Neuronal stem cell (in vitro differentiated cells): Measurements from ENCODE around the gene MYH6.
"Not testable (repeated sequence)": the region's sequence is repeated elsewhere in the genome, so short reads cannot be mapped to it uniquely, and the experiment has no call there.

Source experiments
- DNase-seq: peaks from one replicate; pipeline ENCODE4 v3.0.0-alpha.2; 2013; ENCODE audit warnings: low spot score
- H2AFZ ChIP-seq: one replicate; pipeline ENCODE4 v1.6.1; 2013; ENCODE audit warnings: mild to moderate bottlenecking, low read length, inconsistent platforms
- H2AK5ac ChIP-seq: 2 replicates; pipeline ENCODE4 v1.6.1; 2013; ENCODE audit warnings: low read depth, mild to moderate bottlenecking, inconsistent platforms, low read length, moderate library complexity, mixed read lengths
- H2BK120ac ChIP-seq: 2 replicates; pipeline ENCODE4 v1.6.1; 2013; ENCODE audit warnings: low read depth, mild to moderate bottlenecking, inconsistent platforms, low read length, moderate library complexity, mixed read lengths
- H2BK12ac ChIP-seq: one replicate; pipeline ENCODE4 v1.6.1; 2013; ENCODE audit warnings: low read length, inconsistent platforms
- H2BK15ac ChIP-seq: 2 replicates; pipeline ENCODE4 v1.6.1; 2013; ENCODE audit warnings: mild to moderate bottlenecking, low read length, inconsistent platforms, mixed read lengths
- H2BK5ac ChIP-seq: one replicate; pipeline ENCODE4 v1.6.1; 2013; ENCODE audit warnings: inconsistent platforms, mild to moderate bottlenecking, low read length, moderate library complexity
- H3K14ac ChIP-seq: one replicate; pipeline ENCODE4 v1.6.1; 2013; ENCODE audit warnings: low read length, inconsistent platforms
- H3K18ac ChIP-seq: 2 replicates; pipeline ENCODE4 v1.6.1; 2013; ENCODE audit warnings: low read length, inconsistent platforms
- H3K23ac ChIP-seq: 2 replicates; pipeline ENCODE4 v1.6.1; 2013; ENCODE audit warnings: low read depth, mild to moderate bottlenecking, mixed read lengths, low read length, inconsistent platforms; ENCODE audit not compliant: poor library complexity
- H3K27ac ChIP-seq: replicated peaks from 3 replicates; pipeline ENCODE4 v1.5.1; 2013; ENCODE audit warnings: low read length, inconsistent platforms
- H3K27me3 ChIP-seq, 3 experiments: 2 replicates each; pipeline ENCODE4 v1.6.1; 2013; ENCODE audit warnings: low read length in 3 of 3, mild to moderate bottlenecking in 2 of 3, inconsistent platforms in 1 of 3, low read depth in 1 of 3, mixed read lengths in 1 of 3, moderate library complexity in 1 of 3; ENCODE audit not compliant: control insufficient read depth in 3 of 3, insufficient read depth in 3 of 3
- H3K36me3 ChIP-seq, 2 donors: replicated peaks in 1 of 2; 2 replicates each; pipeline ENCODE4 v1.6.1; 2013; ENCODE audit warnings: low read length in 2 of 2; ENCODE audit not compliant: control insufficient read depth in 2 of 2, insufficient read depth in 2 of 2
- H3K4ac ChIP-seq: 2 replicates; pipeline ENCODE4 v1.6.1; 2013; ENCODE audit warnings: inconsistent platforms, mild to moderate bottlenecking, low read length, moderate library complexity
- H3K4me1 ChIP-seq, 2 donors: 1 replicate in 1 of 2; 2 replicates in 1 of 2; pipeline ENCODE4 v1.6.1; 2013; ENCODE audit warnings: low read length in 2 of 2, low read depth in 1 of 2; ENCODE audit not compliant: control insufficient read depth in 2 of 2, insufficient read depth in 1 of 2
- H3K4me2 ChIP-seq: one replicate; pipeline ENCODE4 v1.6.1; 2013; ENCODE audit warnings: mild to moderate bottlenecking, low read length, inconsistent platforms; ENCODE audit not compliant: insufficient read depth, poor library complexity, severe bottlenecking
- H3K4me3 ChIP-seq, 2 donors: 2 replicates each; pipeline ENCODE4 v1.5.1; 2013; ENCODE audit warnings: low read length in 2 of 2, mild to moderate bottlenecking in 2 of 2, inconsistent platforms in 1 of 2, moderate library complexity in 1 of 2
- H3K79me1 ChIP-seq: one replicate; pipeline ENCODE4 v1.6.1; 2013; ENCODE audit warnings: low read depth, mild to moderate bottlenecking, inconsistent platforms, low read length, moderate library complexity
- H3K9ac ChIP-seq: one replicate; pipeline ENCODE4 v1.6.1; 2013; ENCODE audit warnings: mild to moderate bottlenecking, low read depth, low read length, inconsistent platforms; ENCODE audit not compliant: poor library complexity
- H3K9me3 ChIP-seq, 2 donors: replicated peaks in 1 of 2; 2 replicates each; pipeline versions ENCODE3 to v1.6.1; 2013; ENCODE audit warnings: low read length in 2 of 2, mild to moderate bottlenecking in 2 of 2, inconsistent platforms in 1 of 2, low read depth in 1 of 2, mixed read lengths in 1 of 2, moderate library complexity in 1 of 2; ENCODE audit not compliant: control insufficient read depth in 2 of 2, insufficient read depth in 1 of 2
- H4K8ac ChIP-seq: one replicate; pipeline ENCODE4 v1.6.1; 2013; ENCODE audit warnings: low read depth, mild to moderate bottlenecking, inconsistent platforms, low read length, moderate library complexity
- H4K91ac ChIP-seq: one replicate; pipeline ENCODE4 v1.6.1; 2013; ENCODE audit warnings: low read length, low read depth, mild to moderate bottlenecking, inconsistent platforms; ENCODE audit not compliant: poor library complexity
- WGBS, 2 donors: extraction: QIAGEN DNeasy Blood & Tissue Kit; methylation state at CpG; one replicate each; pipeline ENCODE4 v1.1.7; 2013; ENCODE audit warnings: missing lambda C conversion rate in 2 of 2, mixed read lengths in 1 of 2; ENCODE audit not compliant: insufficient read length in 2 of 2, insufficient replicate concordance in 1 of 2; ENCODE audit errors: extremely low coverage in 2 of 2; 5-methylcytosine and 5-hydroxymethylcytosine counted together

Gene MYH6

GRCh38 chr14:23403139-23403438 is 5.0 kb downstream of the MYH6 start:
- H4K8ac ChIP-seq: peak overlapping the region; percentile 76
- H2AFZ ChIP-seq: no peak overlapping the region
- H2AK5ac ChIP-seq: no peak overlapping the region
- H3K4me3 ChIP-seq: no peak overlapping the region
- peaks cover 0 to 3% of the 10 kb centered on the region in 2 donors for H3K4me1 ChIP-seq
- peak overlapping the region; percentile 91 for H2BK15ac ChIP-seq
- no peak overlapping the region for H3K9ac ChIP-seq
- no peak overlapping the region for H3K4me2 ChIP-seq
- H3K27ac ChIP-seq: no peak overlapping the region
- H3K36me3 ChIP-seq: no peaks in the 10 kb centered on the region
- no peak overlapping the region for H2BK12ac ChIP-seq
- H3K79me1 ChIP-seq: peaks cover 2% of the 10 kb centered on the region
- no peak overlapping the region for H2BK120ac ChIP-seq
- no peaks in the 10 kb centered on the region for H3K9me3 ChIP-seq
- WGBS, 2 donors: no CpG with 5 or more reads among the region's 7 CpGs
- peak overlapping the region; percentile 68 for H2BK5ac ChIP-seq
- H4K91ac ChIP-seq: no peak overlapping the region
- peak overlapping the region; percentile 25 for H3K23ac ChIP-seq
- peak overlapping the region; percentile 20 for H3K18ac ChIP-seq
- no peak for DNase-seq
- peak overlapping the region; percentile 9 for H3K14ac ChIP-seq
- H3K4ac ChIP-seq: no peak overlapping the region
- peaks cover 0 to 59% (median 0%) of the 10 kb centered on the region in 3 experiments for H3K27me3 ChIP-seq

- Histone ChIP-seq H3K4me1 (peaks cover 0 to 3% of the 10 kb centered on the region in 2 donors), H3K79me1 (peaks cover 2% of the 10 kb centered on the region), H2BK15ac (peak overlapping the region; percentile 91), H3K18ac (peak overlapping the region; percentile 77), H2AK5ac (peak overlapping the region; percentile 27), H3K9ac (no peak overlapping the region), H4K91ac (no peak overlapping the region), H3K4me3 (no peak overlapping the region), H3K27ac (no peak overlapping the region), H3K23ac (peak overlapping the region; percentile 83), H2AFZ (peak overlapping the region; percentile 48), H4K8ac (no peak overlapping the region), H3K4me2 (no peak overlapping the region), H3K14ac (peak overlapping the region; percentile 9), H2BK120ac (no peak overlapping the region), H2BK12ac (no peak overlapping the region), H2BK5ac (peak overlapping the region; percentile 68), H3K36me3 (no peaks in the 10 kb centered on the region), H3K9me3 (no peaks in the 10 kb centered on the region), H3K27me3 (peaks cover 0 to 55% (median 0%) of the 10 kb centered on the region in 3 experiments), H3K4ac (no peak overlapping the region)
- no peak for DNase-seq
- no CpG with 5 or more reads among the region's 25 CpGs for WGBS, 2 donors
Measured at GRCh38 chr14:23402296-23403138, 5.6 kb downstream of the MYH6 start.

- Histone ChIP-seq H3K4me2 (no peak overlapping the region), H2AK5ac (no peak overlapping the region), H3K4me3 (no peak overlapping the region), H3K14ac (peak overlapping the region; percentile 71), H2BK5ac (no peak overlapping the region), H3K79me1 (peaks cover 2% of the 10 kb centered on the region), H3K27me3 (peaks cover 0 to 52% (median 0%) of the 10 kb centered on the region in 3 experiments), H3K27ac (no peak overlapping the region), H2AFZ (no peak overlapping the region), H3K36me3 (no peaks in the 10 kb centered on the region), H4K91ac (no peak overlapping the region), H2BK12ac (no peak overlapping the region), H3K18ac (no peak overlapping the region), H4K8ac (no peak overlapping the region), H2BK120ac (no peak overlapping the region), H3K9ac (no peak overlapping the region), H3K4me1 (peaks cover 0 to 3% of the 10 kb centered on the region in 2 donors), H3K4ac (no peak overlapping the region), H3K23ac (no peak overlapping the region), H3K9me3 (no peaks in the 10 kb centered on the region), H2BK15ac (no peak overlapping the region)
- no peak for DNase-seq
- WGBS, 2 donors: no CpG with 5 or more reads among the region's 4 CpGs
Measured at GRCh38 chr14:23401291-23401690, 6.8 kb downstream of the MYH6 start.

- not testable (repeated sequence) for H3K9ac ChIP-seq, DNase-seq
Measured at GRCh38 chr14:23400496-23401149, 7.5 kb downstream of the MYH6 start.

More at GRCh38 chr14:23400496-23401149, 7.5 kb downstream of the MYH6 start:
- not testable (repeated sequence) for H3K4ac ChIP-seq, H3K27ac ChIP-seq, H3K36me3 ChIP-seq, H3K4me2 ChIP-seq, H2BK12ac ChIP-seq, H4K91ac ChIP-seq, H3K4me1 ChIP-seq, H2AK5ac ChIP-seq, H2BK120ac ChIP-seq, H3K9me3 ChIP-seq, H3K23ac ChIP-seq, H3K18ac ChIP-seq, H2BK5ac ChIP-seq, H2BK15ac ChIP-seq, H4K8ac ChIP-seq, H3K14ac ChIP-seq, H2AFZ ChIP-seq, H3K79me1 ChIP-seq
- Histone ChIP-seq H3K4me3 (peak overlapping the region in 1 of 2 donors; percentile 33), H3K27me3 (peaks cover 0 to 46% (median 0%) of the 10 kb centered on the region in 3 experiments)
- WGBS, 2 donors: no CpG with 5 or more reads among the region's 16 CpGs
